Heart left ventricle (tissue), 13 donors: ENCODE data around the gene FGF2.

Experiments used
- POLR2A ChIP-seq, 2 donors: fragments of 450-650 bp; IDR thresholded peaks; one replicate each; pipeline ENCODE4 v1.6.1; 2017; ENCODE audit warnings: antibody characterized with exemption in 2 of 2, mild to moderate bottlenecking in 2 of 2, moderate library complexity in 2 of 2
- TF ChIP-seq, protein P1 (sequence below), 12 donors: fragments of 200-600 bp; sonication (generic) in 4 of 12; IDR thresholded peaks; one replicate each; pipeline versions ENCODE4 v1.5.0 to v1.8.0; 2018 to 2022; ENCODE audit warnings: antibody characterized with exemption in 12 of 12, mild to moderate bottlenecking in 5 of 12
- donor health status: ischemic (EF 13 %, LVEDD 7.1; RV severe dilation, severe dysfunction).
- donor health status: DM: no; HTN: yes; CAD: no.
- donor health status: DM: no; HTN: no; CAD: no.
- donor health status: ischemic (EF 25% LVEDD 6.9; RV normal size, moderate dysfunction).
- donor health status: ischemic (EF 25% LVEDD 5.7; RV mildly dilated, moderate dysfunction).
- donor health status: ischemic (EF 35%, LVEDD 5.7; RV mildly dilated, moderate dysfunction).
- donor health status: nonischemic (EF 11% LVEDD 7.7; RV severe dilation, severe dysfunction).
- donor health status: DM: yes; HTN: yes; CAD: no.
- donor health status: PGD.
- donor health status: ischemic (EF 29% LVEDD 5.4; RV normal size, mild dysfunction).
- donor health status: nonischemic (EF 23%, LVEDD 6.1; RV moderate dilation, normal function).

DNA sequence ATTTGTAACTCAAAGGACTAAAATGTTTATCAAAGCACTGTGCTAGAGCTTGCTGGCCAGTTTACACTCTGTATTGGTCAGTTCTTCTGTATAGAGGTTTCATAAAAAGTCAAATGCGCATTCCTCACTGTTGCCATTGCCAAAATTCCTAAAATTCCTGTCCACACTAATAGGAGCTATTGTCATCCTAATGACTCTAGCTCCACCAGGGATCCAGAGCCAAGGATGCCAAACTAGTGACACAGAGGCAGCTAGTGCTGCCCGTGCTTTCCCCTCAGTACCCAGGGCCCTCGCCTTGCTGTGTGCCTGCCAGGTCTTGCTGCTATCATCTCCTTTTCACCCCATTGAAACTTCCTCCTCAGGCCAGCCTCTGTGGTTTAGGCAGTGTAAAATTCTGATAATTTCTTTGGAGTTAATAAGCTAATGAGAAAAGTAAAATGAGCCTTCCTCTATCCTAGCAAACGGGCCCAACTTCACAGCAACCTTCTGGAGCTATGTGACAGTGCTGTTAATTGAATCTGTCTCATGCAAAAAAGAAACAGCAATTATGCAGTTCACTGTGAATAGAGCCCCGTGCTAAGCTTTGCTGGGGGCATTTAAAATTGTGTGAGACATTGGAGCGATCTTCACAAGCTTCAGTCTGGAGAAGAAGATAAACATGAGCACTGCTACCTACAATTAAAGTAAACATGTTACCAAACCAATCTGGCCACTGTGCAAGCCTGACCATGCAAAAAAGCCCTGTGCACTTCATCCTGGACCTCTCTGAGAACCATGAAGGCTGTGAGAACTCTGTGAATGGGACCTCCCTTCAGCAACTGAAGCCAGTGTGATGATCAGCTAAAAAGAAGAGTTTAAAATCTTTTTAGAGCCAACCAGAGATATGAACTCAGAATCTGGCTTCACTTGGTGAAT lies 43.1 kb upstream of the FGF2 start:
- TF ChIP-seq, protein P1, sequence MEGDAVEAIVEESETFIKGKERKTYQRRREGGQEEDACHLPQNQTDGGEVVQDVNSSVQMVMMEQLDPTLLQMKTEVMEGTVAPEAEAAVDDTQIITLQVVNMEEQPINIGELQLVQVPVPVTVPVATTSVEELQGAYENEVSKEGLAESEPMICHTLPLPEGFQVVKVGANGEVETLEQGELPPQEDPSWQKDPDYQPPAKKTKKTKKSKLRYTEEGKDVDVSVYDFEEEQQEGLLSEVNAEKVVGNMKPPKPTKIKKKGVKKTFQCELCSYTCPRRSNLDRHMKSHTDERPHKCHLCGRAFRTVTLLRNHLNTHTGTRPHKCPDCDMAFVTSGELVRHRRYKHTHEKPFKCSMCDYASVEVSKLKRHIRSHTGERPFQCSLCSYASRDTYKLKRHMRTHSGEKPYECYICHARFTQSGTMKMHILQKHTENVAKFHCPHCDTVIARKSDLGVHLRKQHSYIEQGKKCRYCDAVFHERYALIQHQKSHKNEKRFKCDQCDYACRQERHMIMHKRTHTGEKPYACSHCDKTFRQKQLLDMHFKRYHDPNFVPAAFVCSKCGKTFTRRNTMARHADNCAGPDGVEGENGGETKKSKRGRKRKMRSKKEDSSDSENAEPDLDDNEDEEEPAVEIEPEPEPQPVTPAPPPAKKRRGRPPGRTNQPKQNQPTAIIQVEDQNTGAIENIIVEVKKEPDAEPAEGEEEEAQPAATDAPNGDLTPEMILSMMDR (IDR thresholded peaks at IDR 0.05) = no peak
- no peak for TF ChIP-seq POLR2A (IDR thresholded peaks at IDR 0.05)
